ENCODE results near the gene ADAMTS14.
"Not testable (repeated sequence)": the region's sequence is repeated elsewhere in the genome, so short reads cannot be mapped to it uniquely, and the experiment has no call there.

The ADAMTS14 gene

GRCh38 chr10:70753026-70753663, 80.8 kb downstream of the ADAMTS14 start:
- DNase-seq: no peak

GRCh38 chr10:70753841-70754621, 81.7 kb downstream of the ADAMTS14 start:
- DNase-seq: no peak

DNA sequence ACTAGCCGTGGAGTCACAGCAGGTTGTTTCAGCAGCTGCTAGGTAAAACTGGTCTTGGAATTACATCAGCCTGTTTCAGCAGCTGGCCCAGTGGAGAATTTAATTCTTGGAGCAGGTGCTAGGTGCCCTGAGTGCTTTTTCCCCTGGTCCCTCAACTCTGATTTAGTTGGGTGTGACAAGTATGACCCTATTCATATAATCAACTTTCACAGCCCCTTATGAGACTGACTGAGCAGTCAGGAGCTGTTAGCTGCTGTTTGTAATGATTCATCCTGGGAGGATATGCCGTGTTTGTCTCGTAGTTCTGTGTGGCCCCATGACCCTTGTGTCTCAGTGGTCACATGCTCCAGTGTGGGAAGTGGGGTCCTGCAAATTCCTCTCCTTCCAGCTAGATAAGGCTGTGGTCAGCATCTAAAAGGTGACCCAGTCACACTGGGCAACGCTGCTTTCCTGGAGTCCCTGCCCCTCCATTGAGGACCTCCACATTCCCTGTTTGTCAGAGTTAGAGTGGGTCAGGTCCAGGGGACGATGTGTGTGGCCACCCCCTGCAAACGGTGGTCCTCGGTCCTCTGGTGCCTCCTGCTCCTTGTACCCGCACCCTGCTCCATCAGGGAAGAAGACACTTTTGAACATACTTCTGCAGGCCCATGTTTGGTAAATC, 84.5 kb downstream of the ADAMTS14 start:
- no peak for DNase-seq

GRCh38 chr10:70757856-70758255, 85.5 kb downstream of the ADAMTS14 start:
- DNase-seq: no peak

DNA sequence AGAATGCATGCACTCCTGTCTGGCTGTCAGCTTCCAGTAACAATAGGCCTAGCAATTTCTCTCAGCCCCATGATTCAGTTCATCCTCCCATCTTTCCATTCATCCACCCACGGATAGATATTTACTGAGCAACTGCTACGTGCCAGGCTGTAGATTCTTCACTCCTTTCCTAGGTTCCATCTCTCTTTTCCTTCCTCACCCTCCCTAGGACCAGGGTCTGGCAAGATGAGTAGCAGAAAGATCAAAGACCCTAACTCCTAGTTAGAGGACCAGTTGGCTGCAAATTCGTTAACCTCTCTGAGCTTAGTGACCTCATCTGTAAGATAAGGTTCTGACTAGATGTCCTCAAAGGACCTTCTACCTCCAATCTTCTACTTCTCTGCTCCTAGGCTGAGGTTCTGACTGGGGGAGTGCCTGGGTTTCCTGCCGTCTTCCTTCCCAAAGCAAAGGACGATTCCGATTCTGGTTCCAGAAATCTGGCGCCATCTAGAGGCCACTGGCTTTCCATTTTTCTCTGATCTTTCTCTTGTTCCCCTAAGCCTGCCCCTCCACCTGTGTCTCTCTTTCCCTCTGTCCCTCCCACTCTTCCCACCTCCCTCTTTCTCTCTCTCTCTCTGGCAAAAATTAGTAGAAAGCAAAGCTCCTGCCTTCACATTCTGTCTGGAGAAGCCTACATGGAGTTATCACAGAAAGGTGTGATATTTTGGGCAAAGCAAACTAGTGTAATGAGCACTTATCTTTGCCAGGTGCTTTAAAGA, 86.6 kb downstream of the ADAMTS14 start:
- peak; percentile 69 for DNase-seq

DNA sequence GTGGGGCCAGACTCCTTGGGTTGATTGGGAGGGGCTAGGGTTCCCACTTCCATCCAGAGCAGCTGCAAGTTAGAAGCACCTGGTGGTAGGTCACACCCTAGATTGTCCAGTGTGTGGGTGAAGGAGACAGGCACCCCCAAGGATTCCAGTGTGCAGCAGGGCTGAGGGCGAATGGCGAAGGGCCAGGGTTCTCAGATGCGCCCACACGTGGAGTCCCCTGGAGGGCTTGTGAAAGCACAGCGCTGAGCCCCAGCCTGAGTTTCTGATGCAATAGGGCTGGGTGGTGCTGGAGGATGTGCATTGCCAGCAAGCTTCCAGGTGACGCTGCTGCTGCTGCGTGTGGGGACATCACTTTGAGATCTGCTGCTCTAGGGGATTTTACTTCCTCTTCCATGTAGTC, 87.5 kb downstream of the ADAMTS14 start:
- DNase-seq: no peak

- DNase-seq: no peak
Observed at GRCh38 chr10:70760271-70760787, 88.0 kb downstream of the ADAMTS14 start.

- no peak for DNase-seq
Observed at GRCh38 chr10:70761031-70761601, 88.8 kb downstream of the ADAMTS14 start.

DNA sequence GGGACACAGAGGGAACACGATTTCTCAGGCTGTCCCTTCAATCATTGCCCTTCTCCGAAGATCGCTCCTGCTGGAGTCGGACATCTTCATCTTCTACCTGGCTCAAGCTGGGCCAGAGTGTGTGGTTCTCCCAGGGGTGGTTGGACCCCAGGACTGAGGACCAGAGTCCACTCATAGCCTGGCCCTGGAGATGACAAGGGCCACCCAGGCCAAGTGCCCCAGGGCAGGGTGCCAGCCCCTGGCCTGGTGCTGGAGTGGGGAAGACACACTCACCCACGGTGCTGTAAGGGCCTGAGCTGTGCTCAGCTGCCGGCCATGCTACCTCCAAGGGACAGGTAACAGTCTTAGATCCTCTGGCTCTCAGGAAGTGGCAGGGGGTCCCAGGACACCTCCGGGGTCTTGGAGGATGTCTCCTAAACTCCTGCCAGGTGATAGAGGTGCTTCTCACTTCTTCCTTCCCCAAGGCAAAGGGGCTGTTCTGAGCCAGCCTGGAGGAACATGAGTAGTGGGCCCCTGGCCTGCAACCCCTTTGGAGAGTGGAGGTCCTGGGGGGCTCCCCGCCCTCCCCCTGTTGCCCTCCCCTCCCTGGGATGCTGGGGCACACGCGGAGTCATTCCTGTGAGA, 89.5 kb downstream of the ADAMTS14 start:
- DNase-seq: no peak

- DNase-seq: no peak
Observed at GRCh38 chr10:70762441-70763175, 90.3 kb downstream of the ADAMTS14 start.

- DNase-seq: no peak
Observed at GRCh38 chr10:70763567-70763966, 91.3 kb downstream of the ADAMTS14 start.

DNA sequence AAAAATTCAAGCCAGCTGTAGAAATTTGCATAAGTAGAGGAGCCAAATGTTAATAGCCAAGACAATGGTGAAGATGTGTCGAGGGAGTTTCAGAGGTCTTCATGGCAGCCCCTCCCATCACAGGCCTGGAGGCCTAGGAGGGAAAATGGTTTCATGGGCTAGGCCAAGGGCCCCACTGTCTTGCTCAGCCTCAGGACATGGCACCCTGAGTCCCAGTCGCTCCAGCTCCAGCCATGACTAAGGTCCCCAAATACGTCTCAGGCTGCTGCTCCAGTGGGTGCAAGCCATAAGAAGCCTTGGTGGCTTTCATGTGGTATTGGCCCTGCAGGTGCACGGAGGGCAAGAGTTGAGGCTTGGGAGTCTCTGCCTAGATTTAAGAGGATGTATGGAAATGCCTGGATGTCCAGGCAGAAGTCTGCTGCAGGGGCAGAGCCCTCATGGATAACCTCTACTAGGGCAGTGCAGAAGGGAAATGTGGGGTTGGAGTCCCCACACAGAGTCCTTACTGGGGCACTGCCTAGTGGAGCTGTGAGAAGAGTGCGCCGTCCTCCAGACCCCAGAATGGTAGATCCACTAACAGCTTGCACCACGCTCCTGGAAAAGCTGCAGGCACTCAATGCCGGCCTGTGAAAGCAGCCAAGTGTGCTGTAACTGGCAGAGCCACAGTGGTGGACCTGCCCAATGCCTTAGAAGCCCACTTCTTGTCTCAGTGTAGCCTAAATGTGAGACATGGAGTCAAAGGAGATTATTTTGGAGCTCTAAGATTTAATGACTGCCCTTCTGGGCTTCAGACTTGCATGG, 93.7 kb downstream of the ADAMTS14 start:
- DNase-seq: no peak

DNA sequence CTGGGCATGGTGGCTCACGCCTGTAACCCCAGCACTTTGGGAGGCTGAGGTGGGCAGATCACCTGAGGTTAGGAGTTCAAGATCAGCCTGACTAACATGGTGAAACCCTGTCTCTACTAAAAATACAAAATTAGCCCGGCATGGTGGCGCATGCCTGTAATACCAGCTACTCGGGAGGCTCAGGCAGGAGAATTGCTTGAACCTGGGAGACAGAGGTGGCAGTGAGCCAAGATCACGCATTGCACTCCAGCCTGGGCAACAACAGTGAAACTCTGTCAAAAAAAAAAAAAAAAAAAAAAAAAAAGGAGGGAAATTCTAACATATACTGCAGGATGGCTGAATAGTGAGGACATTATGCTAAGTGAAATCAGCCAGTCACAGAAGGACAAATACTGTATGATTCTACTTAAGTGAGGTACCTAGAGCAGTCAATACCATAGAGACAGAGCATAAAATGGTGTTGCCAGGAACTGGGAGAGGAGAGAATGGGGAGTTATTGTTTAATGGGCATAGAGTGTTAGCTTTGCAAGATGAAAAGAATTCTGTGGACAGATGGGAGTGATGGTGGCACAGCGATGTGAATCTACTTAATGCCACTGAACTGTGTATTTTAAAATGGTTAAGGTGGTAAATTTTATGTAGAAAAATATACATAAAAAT, 95.8 kb downstream of the ADAMTS14 start:
- DNase-seq: not testable (repeated sequence)

- DNase-seq: no peak
Observed at GRCh38 chr10:70769121-70769520, 96.8 kb downstream of the ADAMTS14 start.

DNA sequence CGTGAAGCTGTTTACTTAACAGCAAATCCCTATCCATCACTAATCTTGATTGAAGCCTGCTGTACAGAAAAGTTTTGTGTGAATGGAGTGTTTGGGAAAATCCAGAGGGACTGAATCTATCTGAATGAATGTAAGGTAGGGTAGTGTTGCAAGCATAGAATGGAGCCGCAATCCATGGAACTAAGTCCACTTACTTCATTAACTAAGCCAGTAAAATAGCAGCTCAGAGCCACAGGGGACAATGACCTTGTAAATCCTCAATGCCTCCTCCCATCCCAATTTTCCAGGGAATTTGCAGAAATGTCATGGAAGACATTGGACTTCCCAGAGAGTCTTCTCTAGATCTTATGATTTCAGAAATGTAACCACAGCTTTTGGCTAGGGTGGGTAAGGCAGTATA, 97.7 kb downstream of the ADAMTS14 start:
- no peak for DNase-seq

- DNase-seq: not testable (repeated sequence)
Observed at GRCh38 chr10:70770516-70770915, 98.2 kb downstream of the ADAMTS14 start.

GRCh38 chr10:70771311-70772194, 99.2 kb downstream of the ADAMTS14 start:
- DNase-seq: no peak

DNA sequence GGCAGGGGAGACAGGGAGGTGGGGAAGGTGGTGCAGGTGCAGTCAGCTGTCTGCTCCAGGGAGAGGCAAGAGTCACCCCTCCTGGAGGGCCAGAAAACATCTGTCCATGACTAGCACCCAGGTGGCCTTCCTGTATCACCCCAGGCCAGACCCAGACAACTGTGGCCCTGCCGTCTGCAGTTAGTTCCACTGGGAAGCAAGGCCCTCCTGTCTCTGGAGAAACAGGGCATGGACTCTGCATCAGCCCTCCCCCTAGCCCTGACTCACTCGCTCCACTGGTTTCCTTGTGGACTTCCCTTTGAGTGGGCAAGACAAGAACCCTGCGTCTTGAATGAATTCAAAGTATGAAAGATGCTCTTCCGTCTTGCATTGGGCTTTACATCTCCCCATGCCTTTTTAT, 100.3 kb downstream of the ADAMTS14 start:
- DNase-seq: no peak

DNA sequence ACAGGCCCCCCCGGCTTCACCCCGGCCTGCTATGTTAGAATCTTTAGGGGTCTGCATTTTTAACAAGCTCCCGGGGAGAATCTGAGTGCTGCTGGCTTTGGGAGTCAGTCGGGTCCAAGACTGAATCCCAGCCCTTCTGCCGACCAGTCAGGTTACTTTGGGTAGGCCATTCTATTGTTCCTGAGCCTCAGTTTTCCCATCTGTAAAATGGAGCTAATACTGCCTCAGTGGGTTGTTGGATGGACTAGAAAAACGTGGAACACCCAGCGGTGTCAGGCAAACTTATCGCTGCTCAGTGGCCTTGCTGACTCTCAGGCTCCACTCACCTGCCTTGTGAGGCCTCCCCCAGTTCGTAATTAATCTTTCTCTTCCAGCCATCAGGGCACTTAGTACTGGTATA, 101.2 kb downstream of the ADAMTS14 start:
- DNase-seq: no peak
